CD4-positive, alpha-beta T cell treated with Interleukin-15 for 1 hour (primary cell): ENCODE results near the gene DMGDH.

ENCODE experiments used
- DNase-seq: peaks from one replicate; pipeline ENCODE4 v3.0.0-alpha.2; 2020

The DMGDH gene

DNA sequence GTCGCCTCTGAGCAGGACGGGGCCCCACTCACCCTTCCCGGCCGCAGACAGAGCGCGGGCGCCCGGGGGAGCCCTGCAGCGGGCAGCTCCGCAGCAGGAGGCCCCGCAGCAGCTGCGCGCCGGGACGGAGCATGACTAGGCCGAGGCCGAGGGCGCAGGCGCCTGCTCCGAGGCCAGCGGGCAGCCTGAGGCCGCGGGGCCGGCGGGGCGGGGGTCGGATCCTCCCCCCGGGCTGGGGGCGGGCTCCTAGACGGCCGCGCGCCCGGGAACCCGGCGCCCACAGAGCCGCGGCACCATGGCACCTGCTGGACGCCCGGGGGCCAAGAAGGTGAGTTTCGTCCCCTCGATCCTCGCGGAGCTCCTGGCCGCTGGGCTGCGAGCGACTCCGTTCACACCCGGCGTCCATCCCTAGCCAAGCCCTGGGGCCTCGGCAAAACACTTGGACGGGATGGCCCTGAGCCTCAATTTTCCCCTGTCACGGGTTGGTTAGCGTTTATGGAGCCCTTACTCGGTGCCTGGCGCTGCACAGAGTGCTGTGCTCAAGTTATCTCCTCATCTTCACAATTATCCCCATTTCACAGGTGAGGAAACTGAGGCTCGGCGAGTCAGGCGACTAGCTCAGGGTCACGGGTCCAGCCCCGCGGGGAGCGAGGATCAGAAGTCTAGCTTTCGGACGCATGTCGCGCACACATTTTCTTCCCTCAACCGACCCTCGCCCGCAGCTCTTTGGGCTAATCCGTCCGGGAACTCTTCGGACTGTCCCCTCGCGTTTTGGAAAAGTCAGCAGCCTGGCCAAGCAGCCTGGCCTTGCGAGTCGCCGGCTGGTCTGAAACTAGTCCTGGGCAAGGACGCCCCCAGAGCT lies at the start of gene DMGDH, which contains the start of gene BHMT2:
Gene DMGDH, minus strand, starts transcription at position 187 of the 862 bp plus-strand sequence. Its CDS starts 54 bp downstream, at position 133.
Gene BHMT2, plus strand, starts transcription at position 280 of the 862 bp plus-strand sequence. Its CDS starts 16 bp downstream, at position 296.
- no peak for DNase-seq

DNA sequence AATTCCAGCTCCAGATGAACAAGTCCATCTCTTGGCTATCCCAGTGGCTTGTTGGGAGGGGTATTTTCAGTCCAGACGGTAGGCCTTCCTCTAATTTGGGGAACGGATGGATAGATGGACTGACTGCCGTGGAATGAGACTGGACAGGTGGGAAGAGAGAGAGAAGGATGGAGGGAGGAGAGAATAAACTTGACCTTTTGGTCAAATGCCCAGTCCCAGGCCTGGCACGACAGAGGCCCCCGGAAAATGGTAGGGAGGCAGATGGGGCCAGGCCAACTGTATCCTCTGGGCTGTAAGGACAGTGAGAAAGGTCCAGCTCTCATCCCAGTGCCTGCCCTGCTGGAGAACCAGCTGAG lies 43.2 kb upstream of the DMGDH start:
- no peak for DNase-seq

DNA sequence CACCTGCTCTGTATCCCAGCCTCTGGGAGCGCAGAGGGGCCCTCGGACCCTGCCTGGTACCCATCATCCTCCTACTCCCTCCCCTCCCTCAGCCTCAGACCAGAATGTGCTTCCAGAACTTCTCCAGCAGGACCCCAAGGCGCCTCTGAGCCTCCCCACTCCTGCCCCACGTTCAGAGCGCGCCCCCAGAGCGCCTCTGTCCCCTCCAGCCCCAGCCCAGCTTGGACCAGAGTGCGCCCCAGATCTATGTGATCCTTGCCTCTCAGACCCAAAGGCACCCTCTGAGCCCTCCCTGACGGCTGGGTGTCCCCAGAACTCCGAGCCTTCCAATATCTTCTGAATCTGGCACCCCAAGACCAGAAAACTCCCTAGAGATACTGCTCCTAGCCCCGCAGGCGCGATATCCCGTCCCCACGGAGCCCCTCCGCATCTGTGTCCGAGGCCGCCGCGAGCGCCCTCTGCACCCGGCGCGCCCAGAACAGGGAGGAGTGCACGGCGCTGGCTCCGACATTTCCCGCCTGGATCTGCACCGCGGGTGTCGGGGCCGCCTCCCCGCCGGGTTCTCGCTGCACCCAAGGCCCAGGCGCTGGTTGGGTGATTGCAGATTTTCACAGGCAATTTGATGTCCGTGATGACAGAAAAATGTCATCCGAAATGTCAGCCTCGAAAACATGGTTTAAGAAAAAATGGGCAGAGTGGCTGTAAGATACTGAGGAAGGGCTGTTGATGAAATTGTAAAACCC lies 42.7 kb upstream of the DMGDH start:
- no peak for DNase-seq

DNA sequence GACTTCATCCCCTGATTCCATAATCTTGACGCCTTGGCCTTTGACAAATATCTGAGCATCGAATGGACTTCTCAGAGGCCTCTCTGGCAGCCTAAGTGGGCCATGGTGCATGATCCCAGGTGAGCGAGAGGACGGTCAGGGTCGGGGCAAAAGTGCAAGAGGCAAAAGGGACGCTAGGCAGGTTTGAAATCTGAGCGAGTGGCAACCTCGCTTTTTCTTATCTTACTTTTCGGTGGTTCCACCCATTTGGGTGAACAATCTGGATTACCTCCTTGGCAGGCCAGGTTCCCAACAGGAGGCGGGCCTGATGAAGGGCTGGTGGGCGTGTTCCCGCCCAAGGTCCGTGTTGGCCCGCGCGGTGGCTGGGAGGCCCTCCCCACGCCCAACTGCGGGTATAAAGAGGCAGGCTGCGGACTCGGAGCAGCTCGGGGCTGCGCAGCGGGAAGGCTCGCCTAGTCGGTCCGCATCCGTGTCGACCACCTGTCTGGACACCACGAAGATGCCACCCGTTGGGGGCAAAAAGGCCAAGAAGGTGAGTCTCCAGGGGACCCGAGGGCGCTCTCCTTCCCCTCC lies 42.0 kb upstream of the DMGDH start, which contains the start of gene BHMT:
Gene BHMT, plus strand, starts transcription at position 423 of the 573 bp plus-strand sequence. Its CDS starts 77 bp downstream, at position 500.
- DNase-seq = no peak

DNA sequence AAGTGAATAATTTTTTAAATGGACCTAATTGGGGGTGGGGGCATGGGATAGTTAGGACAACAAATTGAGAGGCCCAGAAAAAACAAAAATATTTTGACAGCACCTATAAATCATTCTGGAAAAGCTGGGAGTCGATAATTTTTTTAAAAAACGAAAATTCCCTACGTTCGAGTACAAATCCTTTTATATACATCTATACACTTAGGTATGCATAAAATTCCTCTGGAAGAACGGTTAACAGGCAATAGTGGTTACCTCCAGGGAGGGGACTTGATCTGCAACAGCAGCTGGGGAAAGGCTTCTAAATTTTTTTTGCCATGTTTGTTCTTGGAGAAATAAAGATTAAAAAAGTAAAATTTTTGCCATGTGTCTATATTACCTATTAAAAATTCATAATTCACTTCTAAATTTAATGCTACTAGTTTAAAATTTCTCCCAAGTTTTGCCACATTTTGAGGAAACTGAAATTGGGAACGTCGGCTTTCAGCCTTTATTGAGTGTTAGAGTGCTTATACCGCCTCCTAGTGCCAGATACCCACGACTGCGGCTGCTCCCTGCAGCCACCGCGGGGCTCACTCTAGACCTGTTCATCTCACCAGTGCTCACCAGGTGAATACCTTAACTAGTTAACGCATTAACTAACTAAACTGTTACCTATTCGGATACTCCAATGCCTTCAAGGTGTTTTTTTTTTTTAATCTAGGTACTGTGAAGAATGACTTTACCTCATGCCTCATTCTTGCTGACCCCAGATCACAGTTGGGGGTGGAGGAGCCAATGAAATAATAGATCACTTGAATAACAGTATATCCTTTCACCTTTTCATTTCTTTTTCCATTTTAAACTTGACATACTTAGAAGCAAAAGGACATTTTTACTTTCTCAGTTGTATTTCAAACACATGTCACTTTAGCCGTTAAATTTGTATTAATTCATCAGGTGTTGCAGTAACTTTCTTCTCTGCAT lies 40.3 kb upstream of the DMGDH start:
- peak; percentile 20 for DNase-seq

DNA sequence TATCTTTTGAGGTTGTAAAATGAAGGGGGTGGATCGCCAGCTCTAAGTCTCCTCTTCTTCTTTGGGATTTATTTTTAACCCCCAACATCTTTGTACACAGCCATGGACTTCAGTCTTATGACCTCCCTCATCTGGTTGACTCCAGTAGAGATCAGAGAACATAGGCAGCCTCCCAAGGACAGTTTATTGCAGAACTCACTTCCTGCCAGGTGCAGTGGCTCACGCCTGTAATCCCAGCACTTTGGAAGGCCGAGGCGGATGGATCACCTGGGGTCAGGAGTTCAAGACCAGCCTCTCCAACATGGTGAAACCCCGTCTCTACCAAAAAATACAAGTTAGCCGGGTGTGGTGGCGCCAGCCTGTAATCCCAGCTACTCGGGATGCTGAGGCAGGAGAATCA lies 39.3 kb upstream of the DMGDH start:
- DNase-seq = no peak

- no peak for DNase-seq
These were observed 38.6 kb upstream of the DMGDH start for GRCh38 chr5:79108086-79108485.

DNA sequence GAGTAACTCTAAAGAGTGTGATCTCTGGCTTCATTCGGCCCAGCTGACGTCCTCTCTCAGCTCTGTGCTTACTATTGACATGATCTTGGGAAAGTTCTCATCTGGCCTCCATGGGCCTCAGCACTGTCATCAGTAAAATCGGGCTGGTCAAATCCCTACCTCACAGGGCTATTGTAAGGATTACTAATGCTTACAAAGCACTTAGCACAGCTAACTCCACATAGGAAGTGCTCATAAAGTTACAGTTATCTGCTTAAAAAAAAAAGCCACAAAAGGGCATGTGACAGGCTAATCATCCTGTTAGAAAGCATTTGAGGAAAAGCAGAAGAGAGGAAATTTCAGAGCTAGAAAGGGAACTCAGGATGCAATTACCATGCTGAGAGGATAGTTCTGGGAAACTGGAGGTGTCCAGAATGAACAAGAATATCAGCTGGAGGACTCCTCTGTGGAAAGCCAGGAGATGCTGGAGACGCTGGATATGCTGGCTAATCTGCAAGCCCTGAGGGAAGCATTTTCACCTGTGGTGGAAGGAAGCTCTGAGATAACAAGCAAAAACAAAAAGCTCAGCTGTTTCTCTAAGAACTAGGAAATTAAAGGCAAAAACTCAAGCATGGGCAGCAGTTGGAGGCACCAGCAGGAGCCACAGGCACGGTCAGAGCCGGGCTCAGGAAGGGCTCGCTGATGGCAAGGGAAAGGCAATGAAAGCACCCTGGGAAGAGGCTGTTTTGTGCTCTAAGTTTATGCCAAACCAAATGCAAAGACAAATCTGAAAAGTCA lies 37.7 kb upstream of the DMGDH start:
- no peak for DNase-seq

DNA sequence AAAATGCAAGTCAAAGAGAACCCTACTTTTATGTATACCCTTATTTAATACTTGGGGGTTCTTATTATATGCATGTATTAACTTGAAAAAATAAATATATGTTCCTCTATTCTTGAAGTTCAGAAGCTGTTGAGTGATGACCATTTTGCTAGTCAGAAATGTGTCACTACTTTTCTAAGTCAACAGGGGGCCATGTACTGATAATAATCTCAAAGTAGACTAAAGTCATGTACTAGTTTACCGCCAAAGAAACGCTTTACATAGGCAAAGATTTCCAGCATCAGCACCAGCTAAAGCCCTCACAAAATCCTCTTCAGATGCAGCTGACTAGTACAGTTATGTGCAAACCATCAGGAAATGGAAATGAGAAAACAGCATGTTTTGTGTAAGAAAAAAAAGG lies 36.4 kb upstream of the DMGDH start:
- no peak for DNase-seq

- no peak for DNase-seq
These were observed 24.3 kb upstream of the DMGDH start for GRCh38 chr5:79093762-79094161.

GRCh38 chr5:79091064-79091463 lies 21.6 kb upstream of the DMGDH start:
- no peak for DNase-seq

DNA sequence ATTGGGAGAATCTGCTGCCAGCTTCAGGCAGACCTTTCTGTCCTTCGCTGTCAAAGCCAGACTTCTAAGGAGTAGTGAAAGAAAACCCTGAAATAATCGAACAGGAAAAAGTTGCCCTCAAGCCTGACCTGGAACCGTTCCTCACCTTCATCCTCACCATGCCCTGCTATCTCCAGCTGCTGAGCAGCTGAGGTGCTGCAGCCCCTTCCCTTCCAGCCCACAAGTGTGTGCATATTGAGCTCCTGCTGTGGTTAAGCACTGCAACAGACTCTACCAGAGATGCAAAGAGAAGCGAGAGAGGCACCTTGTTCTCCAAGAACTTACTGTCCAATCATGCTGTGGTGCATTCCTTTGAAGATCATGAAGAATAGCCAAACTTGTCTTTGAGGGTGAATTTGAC lies 19.0 kb upstream of the DMGDH start:
- no peak for DNase-seq

GRCh38 chr5:79086116-79086515 lies 16.6 kb upstream of the DMGDH start:
- DNase-seq = no peak

DNA sequence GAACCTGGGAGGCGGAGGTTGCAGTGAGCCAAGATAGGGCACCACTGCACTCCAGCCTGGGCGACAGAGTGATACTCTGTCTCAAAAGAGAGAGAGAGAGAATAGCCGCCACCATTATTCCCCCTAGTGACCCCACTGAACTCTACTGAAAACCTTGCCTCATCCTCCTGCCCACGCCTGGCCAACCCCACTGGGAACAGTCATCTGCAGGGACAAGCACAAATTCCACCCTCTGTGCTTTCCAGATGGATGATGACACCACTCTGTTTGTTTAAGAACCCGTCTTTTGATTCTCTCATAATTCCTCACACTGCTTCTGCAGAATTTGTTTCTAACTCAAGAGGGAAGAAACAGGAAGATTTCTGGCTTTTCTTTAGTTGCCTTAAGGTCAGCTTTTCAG lies 12.3 kb upstream of the DMGDH start:
- no peak for DNase-seq

DNA sequence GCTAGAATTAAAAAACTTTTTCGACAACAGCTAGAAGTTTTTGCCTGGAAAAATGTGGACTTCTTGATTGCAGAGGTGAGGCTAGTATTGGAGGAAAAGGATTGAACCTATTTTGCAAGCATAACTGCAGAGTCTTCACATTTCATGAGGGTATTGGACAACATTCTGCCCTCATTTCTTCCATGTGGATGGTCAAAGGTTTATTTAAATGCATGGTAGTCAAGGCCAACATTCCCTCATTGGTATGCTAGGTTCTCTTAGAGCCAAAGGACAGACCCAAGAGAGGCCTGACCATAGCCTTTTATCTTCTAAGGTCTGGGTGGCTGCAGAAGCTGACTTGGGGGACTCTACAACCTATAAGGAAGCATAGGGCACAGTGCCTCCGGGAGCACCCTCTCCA lies 11.3 kb upstream of the DMGDH start:
- no peak for DNase-seq

DNA sequence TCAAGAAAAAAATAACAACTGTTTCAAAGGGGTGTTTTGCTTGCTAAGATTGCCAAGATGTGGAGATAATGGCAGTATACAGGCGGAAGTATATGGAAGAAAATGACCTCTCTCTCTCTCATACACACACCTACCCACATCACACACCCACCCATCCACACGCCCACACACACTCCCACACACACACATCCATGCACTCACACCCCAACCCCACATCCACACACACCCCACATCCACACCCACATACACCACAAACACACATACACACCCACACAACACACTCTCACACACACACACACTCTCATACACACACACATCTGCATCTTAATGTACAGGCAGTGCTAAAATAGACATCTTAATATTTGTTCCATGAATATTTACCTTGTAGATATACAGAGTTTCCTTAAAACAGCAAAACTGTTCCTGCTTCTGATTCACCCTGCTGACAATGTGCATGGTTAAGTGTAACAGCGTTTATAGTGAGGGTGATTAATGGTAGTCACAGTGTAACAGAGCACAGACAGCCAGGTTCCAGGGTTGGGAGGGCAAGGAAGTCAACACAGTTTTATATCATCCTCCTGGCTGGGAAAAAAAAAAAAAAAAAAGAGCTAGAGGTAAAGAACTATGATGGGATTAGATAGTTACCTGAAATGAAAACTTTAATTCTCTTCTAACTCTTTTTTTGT lies 8.3 kb upstream of the DMGDH start:
- DNase-seq = no peak

GRCh38 chr5:79076819-79077218 lies 7.3 kb upstream of the DMGDH start:
- DNase-seq = no peak

GRCh38 chr5:79075646-79076426 lies 6.4 kb upstream of the DMGDH start:
- DNase-seq = no peak

DNA sequence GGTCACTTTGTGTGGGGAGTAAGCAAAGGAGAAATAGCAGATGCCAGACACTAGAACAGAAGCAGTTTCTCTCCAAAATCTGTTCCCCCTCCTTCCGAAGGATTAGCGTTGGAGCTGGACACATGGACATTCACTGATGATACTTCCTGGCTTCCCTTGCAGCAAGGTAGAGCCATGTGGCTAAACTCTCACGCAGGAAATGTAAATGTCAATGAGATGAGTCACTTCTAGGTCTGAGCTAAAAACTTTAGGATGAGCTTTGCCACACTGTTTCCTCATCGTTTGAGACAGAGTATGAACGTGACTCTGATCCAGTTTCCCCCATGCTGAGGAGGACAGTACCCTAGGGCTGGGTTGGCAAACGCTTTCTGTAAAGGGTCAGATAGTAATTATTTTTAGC lies 5.2 kb upstream of the DMGDH start:
- DNase-seq = no peak

DNA sequence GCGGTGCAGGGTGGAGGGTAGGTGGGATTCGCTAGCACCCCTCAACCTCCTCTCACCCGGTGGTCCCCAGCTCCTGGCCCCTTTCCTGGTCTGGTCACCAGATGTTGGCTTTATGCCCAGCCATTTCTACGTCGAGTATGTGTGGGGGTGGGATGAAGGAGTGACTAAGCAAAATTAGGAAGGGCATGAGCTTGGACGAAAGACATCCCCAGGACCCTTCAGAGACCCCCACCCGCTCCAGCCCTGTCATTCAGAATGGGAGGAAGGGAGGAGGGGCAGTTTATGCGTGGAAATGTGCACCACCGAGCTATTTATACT lies 835 bp upstream of the DMGDH start:
- no peak for DNase-seq
